ENCODE measurements around the gene RTN4.

RTN4 gene

DNA sequence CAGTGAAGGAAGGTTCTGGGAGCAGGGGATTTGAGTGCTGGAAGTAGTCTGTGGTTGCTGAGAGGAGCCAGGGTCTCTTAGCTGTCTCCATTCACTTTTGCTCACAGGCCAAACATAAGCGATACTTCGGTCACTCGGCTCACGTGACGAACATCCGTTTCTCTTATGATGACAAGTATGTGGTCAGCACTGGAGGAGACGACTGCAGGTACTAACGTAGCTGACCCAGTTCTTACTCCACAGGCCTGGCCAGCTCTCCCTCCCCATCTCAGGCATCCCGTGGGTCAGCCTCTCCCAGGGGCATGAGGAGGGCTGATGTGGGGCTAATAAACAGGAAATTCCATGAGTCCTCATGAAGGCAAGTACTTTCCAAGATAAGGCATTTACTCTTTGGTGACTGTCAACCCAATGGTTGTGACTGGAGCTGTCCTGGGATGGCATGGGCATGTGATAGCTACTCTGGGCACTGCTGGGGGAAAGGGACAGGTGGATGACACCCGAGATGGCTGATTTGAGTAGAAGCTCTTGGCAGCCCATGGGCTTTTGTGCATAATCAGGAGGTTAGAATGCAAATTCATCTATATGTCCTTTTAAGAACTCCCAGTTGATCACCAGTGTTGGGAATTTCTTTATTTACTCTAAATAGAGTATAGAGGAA is 81.6 kb downstream of the RTN4 start:
- no peak for DNase-seq

DNA sequence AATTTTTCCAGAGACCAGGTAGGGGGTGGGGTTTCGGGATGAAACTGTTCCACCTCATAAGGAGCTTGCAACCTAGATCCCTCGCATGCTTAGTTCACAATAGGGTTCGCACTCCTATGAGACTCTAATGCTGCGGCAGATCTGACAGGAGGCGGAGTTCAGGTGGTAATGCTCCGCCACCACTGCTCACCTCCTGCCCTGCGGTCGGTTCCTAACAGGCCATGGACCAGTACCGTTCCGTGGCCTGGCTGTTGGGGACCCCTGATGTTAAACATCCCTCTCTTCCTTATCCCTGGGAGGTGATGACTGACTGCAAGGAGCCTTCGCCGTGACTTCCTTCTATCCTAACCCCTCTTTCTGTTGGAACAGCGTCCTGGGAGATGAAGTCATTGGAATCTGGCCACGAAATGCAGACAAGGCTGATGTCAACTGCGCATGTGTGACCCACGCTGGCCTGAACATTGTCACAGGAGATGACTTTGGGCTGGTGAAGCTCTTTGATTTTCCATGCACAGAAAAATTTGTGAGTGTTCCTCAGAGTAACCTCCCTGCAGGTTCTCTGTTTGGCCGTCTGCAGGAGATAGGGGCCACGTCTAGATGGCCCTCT is 82.4 kb downstream of the RTN4 start:
- DNase-seq = no peak

DNA sequence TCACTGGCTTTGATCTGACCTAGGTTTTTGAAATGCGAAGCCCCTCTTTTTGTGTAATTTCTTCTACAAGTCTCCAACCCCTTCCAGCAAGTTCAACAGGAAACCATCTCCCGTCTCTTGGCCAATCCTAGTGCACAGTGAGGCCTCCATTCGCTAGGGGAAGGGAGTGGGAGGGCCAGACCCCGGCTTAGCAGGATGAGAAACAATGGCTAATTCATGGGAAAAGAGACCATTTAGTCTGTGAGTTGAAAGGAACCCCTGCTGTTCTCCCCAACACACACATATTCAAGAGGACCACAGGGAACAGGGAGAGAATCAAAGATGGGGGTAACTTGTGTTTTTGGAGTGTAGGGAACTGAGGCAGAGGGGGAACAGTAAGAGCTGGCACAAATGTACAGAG is 83.0 kb downstream of the RTN4 start:
- no peak for DNase-seq

DNA sequence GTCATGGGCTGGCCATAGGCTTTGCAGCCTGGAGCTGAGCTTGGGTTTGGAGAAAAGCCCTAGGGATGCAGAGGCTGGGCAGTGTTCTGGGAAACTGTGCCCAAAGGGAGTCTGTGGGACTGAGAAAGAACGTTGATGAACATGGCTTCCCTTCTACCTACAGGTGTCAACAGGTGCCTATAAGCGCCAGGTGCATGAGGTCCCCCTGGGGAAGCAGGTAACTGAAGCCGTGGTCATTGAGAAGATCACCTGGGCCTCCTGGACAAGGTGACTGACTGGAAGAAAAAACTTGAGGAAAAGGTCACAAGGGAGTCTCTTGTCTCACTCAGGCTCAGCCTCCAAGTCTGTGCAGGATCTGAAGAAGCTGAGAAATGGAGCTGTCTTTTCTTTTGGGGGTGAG is 83.4 kb downstream of the RTN4 start:
- no peak for DNase-seq

DNA sequence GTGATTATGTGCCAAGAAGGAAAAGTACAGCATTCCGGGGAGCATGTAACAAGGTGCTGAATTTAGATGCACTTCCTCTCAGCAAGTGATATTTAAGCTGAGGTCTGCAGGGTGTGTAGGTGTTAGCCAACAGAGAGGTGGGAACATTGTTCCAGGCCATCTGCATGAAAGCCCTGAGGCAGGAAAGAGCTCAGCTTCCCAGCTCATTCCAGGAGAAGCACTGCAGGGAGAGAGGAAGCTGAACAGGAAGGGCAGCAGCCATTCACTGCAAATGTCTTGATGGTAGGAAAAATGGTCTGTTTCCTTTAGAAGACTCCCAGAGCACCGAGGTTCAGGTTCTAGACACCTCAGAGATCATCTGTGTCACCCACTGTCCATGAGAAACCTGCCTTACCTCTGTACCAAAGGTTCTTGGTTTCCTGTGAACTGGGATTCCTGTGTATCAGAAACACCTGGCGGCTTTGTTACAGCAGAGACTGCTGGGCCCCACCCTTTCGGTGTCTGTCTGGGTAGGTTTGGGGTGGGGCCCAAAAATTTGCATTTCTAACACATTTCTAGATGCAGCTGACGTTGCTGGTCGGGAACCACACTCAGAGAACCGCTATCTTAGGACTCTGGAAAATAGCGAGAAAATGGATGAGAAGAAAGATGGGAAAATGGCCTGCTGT is 84.0 kb downstream of the RTN4 start:
- no peak for DNase-seq

DNA sequence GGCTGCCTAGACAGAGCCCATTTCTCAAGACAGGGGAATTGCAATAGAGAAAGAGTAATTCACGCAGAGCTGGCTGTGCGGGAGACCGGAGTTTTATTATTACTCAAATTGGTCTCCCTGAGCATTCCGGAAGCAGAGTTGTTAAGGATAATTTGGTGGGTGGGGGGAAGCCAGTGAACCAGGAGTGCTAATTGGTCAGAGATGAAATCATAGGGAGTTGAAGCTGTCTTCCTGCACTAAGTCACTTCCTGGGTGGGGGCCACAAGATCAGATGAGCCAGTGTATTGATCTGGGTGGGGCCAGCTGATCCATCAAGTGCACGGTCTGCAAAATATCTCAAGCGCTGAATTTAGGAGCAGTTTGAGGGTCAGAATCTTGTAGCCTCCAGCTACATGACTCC is 84.8 kb downstream of the RTN4 start:
- DNase-seq = no peak

DNA sequence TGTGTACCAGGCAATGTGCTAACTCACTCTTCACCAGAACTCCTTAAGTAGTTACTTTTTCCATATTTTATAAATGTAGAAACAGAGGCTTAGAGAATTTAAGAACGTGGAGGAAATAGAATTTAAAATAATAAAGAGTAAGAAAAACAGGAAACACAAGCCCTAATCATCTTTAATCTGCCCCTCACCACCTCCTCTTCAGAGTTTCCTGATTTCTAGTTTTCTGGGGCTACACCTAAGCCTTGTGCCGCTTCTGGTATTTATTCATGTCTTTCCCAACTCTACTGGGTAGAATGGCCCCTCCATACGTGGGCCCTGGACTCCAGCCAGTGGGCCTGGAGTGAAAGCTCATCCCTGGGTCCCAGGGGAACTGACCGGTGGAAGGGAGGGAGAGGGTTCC is 85.4 kb downstream of the RTN4 start:
- no peak for DNase-seq

DNA sequence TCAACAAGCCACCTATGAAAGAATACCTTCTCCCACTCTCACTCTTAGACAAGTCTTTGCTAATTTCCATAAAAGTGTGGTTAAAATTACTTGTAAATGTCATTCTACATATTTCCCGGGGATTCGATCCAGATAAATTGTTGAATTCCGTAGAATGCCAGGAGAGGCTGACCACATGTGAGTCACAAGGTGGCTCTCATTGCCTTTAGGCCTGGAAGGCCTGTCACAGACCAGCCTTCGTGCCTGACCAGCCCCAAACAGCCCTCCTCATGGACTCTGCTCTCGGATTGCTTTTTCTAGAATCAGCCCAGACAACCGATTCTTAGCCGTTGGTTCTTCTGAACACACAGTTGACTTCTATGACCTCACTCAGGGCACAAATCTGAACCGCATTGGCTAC is 86.0 kb downstream of the RTN4 start:
- no peak for DNase-seq

DNA sequence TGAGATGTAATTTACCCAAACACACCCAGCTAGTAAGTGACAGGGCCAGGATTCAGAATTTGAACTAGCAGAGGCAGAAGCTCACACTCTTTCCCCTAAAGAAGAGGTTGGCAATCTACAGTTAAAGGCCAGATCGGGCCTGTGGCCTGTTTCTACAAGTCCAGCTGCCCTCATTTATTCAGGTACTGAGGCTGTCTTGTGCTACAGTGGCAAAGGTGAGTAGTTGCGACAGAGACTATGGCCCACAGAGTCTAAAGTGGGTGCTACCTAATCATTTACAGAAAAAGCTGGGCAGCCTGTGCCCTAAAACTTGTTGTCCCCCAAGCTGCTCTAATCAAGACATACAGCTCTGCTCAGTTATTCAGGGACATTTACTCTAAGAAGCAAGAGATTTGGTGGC is 86.8 kb downstream of the RTN4 start:
- no peak for DNase-seq

DNA sequence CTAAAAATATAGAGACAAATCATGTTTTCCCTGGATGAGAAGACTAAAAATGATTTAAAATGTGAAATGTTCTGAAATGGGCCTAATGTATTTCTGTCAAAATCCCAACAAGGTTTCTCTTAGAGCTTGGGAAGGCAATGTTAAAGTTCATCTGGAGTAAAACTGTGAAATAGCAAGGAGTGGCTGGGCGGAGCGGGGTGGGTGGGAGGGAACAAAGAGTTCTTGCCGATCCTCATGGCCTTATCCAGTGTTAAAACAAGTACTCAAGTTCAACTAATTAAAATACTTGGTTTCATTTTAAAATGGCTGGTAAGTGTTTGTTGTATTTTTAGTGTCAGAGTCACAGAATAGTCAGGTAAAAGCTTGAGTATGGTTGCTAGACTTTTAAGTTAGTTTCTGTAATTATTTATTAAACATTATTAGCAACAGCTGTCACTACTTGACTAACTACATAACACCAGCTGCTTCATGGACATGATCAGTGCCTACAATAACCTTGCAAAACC is 87.3 kb downstream of the RTN4 start:
- DNase-seq = no peak

DNA sequence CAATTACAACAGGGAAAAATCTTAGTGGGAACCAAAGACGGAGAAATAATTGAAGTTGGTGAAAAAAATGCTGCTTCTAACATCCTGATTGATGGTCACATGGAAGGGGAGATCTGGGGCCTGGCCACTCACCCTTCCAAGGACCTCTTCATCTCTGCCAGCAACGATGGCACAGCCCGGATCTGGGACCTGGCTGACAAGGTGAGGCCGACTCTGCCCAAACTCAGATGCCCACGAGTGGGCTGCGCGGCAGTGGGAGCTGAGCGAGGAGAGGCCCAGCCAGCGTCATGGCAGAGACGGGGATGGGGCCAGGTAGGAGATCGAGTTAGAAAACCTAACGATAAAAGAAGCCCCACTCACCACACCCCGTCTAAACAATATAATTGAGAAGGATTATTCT is 87.7 kb downstream of the RTN4 start:
- no peak for DNase-seq

DNA sequence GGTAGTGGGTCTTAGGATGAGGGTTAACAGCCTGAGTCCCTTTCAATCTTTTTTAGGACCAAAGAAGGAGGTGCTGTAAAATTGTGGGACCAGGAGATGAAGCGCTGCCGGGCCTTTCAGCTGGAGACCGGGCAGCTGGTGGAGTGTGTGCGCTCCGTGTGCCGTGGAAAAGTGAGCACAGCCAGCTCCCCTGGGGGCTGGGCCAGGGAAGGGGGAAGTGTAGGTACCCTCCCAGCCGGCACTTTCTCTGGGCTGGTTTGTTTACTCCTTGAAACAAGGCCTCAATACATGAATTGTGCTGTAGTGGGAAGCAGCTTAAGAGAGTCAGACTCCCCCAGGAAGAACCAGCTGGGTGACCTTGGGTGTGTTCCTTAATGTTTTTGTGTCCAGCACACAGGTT is 90.1 kb downstream of the RTN4 start:
- no peak for DNase-seq

DNA sequence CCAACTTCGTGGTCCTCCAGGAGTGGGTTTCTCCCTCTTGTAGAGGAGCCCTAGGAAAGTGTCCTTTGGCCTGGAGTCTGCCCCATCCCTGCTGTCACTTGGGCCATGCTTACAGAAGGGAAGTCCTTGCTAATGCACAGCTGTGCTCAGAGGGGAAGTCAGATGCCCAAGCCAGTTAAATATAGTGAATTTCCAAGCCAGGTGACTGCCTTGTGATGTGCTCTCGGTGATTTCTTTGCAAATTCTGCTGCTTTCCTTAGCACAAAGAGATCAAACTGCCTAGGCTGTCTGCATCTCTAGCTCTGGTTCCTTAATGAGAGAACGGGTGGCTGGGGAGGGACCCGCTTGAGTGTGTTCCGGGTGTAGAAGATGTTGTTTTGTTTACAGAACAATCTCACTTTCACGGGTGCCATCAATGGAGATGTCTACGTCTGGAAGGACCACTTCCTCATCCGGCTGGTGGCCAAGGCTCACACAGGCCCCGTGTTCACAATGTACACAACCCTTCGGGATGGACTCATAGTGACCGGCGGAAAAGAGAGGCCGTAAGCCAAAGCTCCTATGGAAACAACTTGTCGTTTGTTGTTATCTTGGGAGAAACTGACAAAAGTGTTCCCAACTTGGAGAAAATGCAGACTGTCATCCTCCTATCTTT is 91.4 kb downstream of the RTN4 start:
- no peak for DNase-seq

DNA sequence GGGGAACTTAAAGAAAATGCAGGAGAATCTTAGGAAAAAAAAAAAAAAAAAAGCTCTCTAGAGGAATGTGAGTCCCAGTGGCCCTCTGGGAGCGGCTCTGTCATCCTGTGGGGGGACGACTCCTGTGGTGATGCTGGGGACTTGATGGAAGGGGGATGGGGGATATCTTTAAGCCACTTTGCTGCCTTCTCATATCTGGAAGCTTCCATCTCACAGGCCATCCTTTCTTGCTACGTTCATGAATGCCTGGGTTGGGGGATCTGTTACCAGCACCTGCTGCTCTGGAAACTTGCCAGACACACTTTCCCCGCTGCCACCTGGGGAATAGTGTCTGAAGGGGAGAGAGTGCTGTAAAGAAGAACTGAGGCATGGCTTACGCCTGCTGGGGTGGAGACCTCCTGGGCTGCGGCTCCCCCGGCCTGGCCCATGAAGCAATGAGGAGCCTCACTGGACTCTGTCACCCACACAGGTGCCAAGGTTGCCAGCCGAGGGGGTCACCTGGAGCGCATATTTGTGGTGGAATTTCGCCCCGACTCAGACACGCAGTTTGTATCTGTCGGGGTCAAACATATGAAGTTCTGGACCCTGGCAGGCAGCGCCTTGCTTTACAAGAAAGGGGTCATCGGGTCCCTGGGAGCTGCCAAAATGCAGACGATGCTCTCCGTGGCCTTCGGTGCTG is 92.8 kb downstream of the RTN4 start:
- DNase-seq = no peak

DNA sequence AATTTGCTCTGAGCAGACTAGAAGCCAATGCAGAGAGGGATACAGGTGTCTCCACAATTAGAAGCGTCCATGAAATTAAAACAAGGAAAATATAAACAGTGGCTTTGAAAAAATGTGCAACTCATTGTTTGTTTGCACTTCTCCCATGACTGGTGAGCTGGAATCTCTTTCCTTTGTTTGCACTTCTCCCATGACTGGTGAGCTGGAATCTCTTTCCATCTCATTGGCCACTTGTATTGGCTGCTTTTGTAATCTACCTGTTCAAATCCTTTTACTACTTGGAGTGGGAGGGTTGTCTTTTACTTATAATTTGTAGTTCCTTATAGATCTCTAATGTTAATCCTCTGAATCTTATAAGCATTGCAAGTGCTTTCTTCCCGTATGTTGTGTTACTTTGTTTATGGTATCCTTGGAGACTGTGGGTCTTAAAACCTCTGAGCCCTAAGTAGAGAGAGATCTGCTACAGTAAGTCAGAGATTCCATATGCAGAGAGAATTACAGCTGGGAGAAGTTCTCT is 94.1 kb downstream of the RTN4 start:
- DNase-seq = no peak

DNA sequence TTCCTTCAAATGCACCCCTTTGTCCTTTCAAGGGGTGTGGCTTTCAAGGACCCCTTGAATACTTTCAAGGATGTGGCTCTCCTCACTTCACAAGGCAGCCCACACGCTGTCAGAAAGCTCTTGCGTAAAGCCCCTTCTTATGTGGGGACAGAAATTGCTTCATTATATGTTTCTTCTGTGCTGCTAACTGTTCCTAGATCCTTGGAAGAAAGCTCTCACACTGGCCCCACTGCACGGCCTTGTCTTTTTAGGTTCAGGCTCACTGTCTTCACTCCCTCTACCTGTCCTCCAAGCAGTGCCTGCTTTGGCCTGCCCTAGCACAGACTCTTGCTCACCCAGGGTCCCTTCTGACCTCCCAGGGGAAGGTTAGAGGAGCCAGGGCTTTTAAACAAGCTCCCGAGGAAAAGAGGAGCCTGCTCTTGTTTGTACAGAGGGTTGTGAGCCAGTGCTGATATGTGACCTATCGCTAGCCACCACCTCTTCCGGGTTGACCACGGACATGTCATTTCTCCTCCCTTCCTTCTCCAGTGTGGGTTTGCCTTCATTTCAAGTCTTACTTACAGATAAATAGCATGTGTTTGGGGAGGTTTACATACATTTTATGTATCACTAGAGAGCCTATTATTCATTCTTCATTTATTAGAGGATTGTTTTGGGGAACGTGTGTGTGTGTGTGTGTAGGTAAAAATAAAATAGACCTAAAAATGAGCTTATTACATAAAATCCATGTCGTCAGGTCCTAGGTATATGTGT is 94.7 kb downstream of the RTN4 start:
- no peak for DNase-seq

DNA sequence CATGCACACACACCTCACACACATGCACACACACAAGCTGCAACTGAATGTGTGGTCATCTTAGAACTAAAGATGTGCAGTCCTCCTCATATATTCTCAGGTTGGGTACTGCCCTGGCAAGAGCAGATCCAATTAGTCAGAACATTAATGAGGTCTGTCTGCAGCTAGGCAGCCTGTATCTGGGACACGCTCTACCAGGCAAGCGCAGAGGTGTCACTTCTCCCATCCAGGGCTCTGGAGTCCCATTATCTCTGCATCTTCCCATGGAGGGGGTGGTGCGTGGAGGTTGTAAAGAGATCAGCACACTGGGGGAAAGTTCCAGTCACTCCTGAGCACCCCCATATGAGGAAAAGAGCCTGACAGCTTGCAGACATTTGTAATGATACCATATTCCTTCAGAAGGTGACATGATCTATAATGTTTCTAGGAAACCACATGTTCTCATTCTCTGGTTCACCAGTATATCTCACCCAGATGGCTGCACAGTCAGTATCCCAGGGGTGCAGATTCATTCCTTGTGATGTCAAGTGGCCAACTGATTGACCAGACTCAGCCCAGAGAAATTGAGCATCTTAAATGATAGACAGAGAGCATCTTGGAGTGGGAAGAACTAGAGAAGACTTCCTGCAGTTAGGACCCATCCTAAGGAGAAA is 95.4 kb downstream of the RTN4 start:
- no peak for DNase-seq

DNA sequence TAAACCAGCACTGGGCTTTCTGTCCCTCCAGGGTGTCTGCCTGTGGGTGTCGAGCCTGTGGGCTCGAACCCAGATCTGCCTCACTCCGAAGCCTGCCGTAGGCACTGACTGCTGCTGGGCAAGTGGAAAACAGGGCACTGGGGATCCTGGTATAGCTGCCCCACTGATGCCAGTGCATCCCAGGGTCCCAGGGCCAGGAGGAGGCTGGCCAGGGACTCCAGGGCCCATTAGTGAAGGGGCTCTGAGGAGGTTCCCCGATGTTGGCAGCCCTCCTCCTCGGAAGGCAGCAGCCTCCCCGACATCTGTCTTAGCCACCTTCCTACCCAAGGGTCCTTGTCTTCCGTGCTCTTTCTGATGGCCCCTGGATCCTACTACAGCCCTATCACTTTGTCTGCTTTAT is 96.1 kb downstream of the RTN4 start:
- DNase-seq = no peak

DNA sequence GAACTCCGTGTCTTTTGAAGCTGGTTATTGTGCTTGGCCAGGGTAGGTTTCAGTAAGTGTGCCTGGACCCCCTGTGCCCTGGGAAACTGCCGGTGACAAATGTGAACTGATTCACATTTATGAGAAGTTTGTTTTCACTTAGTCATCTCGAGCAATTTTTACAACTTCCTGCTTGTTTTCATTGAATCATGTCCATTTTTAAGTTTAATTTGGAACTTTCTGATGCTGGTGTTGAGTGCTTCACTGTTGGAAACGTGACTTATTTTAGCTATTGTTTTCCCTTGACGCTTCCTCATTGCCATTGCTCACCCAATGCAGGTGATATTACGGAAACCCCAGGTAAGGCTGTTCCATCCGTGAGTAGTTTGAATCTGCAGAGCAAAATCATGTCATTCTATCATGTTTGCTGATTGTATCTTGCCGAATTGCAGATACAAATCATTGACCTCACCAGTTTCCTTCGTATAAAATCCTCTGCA is 97.2 kb downstream of the RTN4 start:
- no peak for DNase-seq

DNA sequence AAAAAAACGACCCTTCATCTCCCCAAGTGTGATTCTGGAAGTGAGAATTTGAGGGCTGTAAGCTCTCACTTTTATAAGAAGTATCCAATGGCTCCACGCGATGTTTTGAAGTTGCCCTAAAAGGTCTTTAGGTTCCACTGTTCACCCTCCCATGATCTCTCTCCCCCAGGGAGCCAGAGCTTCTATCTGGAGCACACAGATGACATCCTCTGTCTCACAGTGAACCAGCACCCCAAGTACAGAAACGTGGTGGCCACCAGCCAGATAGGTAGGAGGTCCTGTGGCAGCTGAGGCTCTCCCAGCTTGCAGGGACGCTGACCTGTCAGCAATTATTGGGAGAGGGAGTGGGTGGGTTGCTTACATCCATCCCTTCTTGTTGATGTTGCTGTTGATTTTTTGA is 97.8 kb downstream of the RTN4 start:
- no peak for DNase-seq

DNA sequence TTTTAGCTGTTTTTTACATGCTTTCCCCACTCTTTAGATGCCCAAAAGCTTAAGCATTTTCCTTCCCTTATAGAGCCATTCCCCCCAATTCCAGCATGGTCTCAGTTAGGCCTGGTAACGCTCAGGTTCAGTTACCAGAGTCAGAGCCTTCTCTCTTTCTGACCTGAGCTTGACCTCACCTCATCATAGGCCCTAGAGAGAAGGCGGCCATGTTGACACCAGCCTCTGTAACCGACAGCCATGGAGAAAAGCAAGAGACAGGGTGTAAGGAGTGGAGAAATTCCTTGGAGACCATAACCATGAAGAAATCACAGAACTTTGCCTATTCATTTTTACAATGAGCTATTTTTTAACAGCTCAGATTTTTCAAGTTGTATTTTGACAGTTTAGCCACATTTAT is 99.4 kb downstream of the RTN4 start:
- no peak for DNase-seq

DNA sequence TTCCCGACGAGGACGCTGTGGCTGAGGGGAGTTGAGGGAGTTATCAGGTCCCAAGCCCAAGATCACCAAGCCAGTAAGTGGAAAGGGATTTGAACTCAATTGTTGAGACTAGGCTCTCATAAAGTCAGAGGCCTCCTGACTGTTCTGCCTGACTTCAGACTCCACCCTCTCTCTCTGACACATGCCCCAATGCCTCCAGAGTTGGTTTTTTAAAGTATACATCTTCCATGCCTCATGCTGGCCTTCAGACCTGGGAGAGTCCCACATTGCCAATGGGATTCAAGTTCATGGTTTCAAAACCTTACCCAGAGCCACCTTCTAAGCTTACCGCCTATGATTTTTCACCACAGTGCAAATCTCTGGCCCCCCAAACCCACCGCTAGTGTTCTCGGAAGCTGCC is 100.8 kb downstream of the RTN4 start:
- DNase-seq = no peak
